Measurements from ENCODE around the gene PIKFYVE.
"Not testable (repeated sequence)": the region's sequence is repeated elsewhere in the genome, so short reads cannot be mapped to it uniquely, and the experiment has no call there.

The PIKFYVE gene

DNA sequence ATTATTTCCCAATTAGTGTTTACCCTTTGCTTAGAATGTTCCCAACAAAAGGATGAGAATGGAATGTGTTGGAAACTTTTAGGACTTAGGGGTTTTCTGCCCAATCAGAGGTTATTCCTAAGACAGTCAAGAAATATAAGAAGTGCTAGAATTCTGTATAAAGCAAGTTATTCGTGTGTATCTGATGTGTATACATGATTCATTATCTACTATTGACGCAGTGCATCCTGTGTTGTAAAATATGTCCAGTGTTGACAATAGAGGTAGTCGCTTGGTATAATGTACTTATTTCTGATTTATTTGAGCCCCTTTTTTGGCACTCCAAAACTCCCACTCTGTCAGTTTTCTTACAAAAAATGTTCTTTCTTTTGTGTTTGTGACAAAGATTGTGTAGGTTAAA lies 881 bp downstream of the PIKFYVE start:
- peaks cover 27% of the 10 kb centered on the region for H3K36me3 ChIP-seq
- H3K27me3 ChIP-seq = no peaks in the 10 kb centered on the region
- H3K9ac ChIP-seq = peak overlapping the region; percentile 90
- peaks cover 39% of the 10 kb centered on the region; the same call in 1 of the 2 replicates for H4K20me1 ChIP-seq
- H3K4me3 ChIP-seq = peak overlapping the region; percentile 82
- peak overlapping the region; percentile 94 for H3K4me2 ChIP-seq
- peaks cover 8% of the 10 kb centered on the region; the same call in 1 of the 2 replicates for H3K9me3 ChIP-seq
- H3K27ac ChIP-seq = peak overlapping the region; percentile 96
- TF ChIP-seq Cebpa-rat (IDR thresholded peaks at IDR 0.05) = no peak
- H3K4me1 ChIP-seq = peaks cover 36% of the 10 kb centered on the region

DNA sequence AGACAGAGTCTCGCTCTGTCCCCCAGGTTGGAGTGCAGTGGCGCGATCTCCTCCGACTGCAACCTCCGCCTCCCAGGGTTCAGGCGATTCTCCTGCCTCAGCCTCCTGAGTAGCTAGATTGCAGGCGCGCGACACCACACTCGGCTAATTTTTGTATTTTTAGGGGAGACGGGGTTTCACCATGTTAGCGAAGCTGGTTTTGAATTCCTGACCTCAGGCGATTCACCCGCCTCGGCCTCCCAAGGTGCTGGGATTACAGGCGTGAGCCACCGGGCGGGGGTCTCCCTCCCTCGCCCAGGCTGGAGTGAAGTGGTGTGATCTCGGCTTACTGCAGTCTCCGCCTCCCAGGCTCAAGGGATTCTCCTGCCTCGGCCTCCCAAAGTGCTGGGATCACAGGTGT lies 1.5 kb downstream of the PIKFYVE start:
- H3K36me3 ChIP-seq = peaks cover 30% of the 10 kb centered on the region
- H3K4me2 ChIP-seq = peak overlapping the region; percentile 94
- peak overlapping the region; percentile 82 for H3K4me3 ChIP-seq
- peaks cover 36% of the 10 kb centered on the region for H3K4me1 ChIP-seq
- peak overlapping the region; percentile 90 for H3K9ac ChIP-seq
- H3K27me3 ChIP-seq, H3K9me3 ChIP-seq: not testable (repeated sequence)
- H3K27ac ChIP-seq = peak overlapping the region; percentile 96
- H4K20me1 ChIP-seq = peaks cover 43% of the 10 kb centered on the region; the same call in 1 of the 2 replicates

DNA sequence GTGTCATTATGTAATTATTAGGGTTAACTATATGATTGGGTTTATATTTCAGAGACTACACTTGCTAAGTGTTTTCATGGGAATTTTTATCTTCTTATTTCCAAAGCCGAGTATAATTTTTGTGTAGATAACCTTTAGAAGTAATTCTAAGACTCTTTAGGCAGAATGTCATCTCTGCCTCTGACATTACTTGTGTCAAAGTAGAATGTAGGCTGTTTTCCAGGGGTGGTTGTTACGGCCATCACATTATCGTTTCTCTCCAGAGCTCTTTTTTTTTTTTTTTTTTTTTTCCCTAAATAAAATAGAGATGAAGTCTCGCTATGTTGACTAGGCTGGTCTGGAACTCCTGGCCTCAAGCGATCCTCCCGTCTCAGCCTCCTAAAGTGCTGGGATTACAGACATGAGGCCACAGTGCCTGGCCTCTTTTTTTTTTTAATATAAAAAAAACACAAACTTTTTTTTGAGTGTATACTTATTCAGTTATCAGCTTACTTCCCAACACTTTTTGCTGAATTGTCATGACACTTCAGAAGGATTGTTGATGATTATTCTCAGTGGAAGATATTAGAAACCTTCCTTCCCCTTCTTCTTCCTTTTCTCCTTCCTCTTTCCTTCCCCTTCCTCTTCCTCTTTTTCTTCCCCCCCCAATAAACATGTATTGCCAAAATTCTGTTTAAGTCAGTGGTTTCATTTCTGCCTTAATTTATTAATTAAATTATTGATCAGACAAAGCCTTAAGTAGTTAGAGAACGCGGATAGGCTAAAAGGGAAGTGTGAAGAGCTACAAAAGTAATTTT lies 2.3 kb downstream of the PIKFYVE start:
- peak overlapping the region; percentile 94 for H3K4me2 ChIP-seq
- peaks cover 49% of the 10 kb centered on the region for H4K20me1 ChIP-seq

DNA sequence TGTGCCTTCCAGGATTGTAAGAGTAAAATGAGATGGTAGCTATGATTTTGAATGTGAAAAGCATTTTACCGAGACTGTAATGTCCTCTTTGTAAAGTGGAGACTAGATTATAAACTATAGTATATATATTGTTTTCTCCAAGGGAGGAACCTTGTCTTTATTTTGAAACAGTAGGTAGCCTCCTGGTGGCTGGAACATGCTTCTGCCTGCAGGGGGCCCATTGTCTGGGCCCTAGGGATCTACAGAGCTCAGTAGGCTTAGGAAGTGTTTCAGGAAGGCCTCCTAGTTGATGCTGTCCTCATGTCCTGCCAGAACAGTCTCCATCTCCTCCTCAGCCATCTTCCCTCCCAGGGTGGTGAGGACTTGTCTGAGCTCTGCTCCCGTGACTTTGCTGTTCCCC lies 3.0 kb downstream of the PIKFYVE start:
- Histone ChIP-seq H3K4me3 (no peak overlapping the region; the same call in 1 of the 2 replicates), H3K36me3 (peaks cover 44% of the 10 kb centered on the region), H3K27ac (0 out of 2 replicates have a peak overlapping the region, but pooled peaks have one; percentile 96), H3K4me1 (peaks cover 36% of the 10 kb centered on the region), H3K4me2 (peak overlapping the region; percentile 94), H3K27me3 (no peaks in the 10 kb centered on the region), H3K9me3 (no peaks in the 10 kb centered on the region), H3K9ac (no peak overlapping the region), H4K20me1 (peaks cover 56% of the 10 kb centered on the region)
- no peak for TF ChIP-seq Cebpa-rat (IDR thresholded peaks at IDR 0.05)

More for the DNA sequence above, 2.3 kb downstream of the PIKFYVE start:
- Histone ChIP-seq H3K27ac (peak overlapping the region; percentile 96; the same call in 1 of the 2 replicates), H3K4me3 (peak overlapping the region; percentile 82; the same call in 1 of the 2 replicates), H3K9me3 (no peaks in the 10 kb centered on the region), H3K27me3 (no peaks in the 10 kb centered on the region), H3K9ac (no peak overlapping the region), H3K36me3 (peaks cover 36% of the 10 kb centered on the region), H3K4me1 (peaks cover 36% of the 10 kb centered on the region)
- TF ChIP-seq Cebpa-rat (IDR thresholded peaks at IDR 0.05) = no peak

DNA sequence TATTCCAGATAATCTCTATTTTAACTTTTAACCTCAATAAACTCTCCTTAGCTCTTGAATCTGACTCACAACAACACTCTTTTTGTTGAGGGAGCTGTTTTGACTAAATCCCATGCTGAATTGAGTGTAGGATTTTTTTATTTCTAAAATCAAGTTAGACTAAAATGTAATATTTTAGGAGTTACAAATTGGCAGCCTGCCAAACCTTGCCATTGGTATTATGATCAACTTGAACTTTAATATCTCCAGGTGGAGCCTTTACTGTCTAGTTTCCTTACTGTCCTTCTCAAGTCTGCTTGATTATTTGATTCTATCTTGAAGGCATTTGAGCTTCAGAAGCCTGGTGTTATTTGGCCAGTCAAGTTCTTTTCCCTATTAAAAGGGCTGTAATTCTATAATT lies 8.7 kb downstream of the PIKFYVE start:
- Histone ChIP-seq H3K4me2 (no peak overlapping the region), H3K36me3 (peaks cover 92% of the 10 kb centered on the region), H4K20me1 (peaks cover 76% of the 10 kb centered on the region), H3K27me3 (no peaks in the 10 kb centered on the region), H3K27ac (no peak overlapping the region), H3K9ac (no peak overlapping the region), H3K9me3 (peaks cover 18% of the 10 kb centered on the region), H3K4me3 (no peak overlapping the region), H3K4me1 (no peaks in the 10 kb centered on the region)
- no peak for TF ChIP-seq Cebpa-rat (IDR thresholded peaks at IDR 0.05)

DNA sequence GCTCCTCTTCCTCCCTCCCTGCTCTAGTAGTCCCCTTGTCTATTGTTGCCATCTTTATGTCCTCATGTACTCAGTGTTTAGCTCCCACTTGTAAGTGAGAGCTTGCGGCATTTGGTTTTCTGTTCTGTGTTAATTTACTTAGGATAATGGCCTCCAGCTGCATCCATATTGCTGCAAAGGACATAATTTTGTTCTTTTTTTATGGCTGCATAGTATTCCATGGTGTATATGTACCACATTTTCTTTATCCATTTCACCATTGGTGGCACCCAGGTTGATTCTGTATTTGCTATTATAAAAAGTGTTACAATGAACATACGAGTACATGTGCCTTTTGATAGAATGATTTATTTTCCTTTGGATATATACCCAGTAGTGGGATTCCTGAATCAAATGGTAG lies 12.5 kb downstream of the PIKFYVE start:
- Histone ChIP-seq H3K27me3 (no peaks in the 10 kb centered on the region), H3K4me2 (no peak overlapping the region), H4K20me1 (peaks cover 88% of the 10 kb centered on the region), H3K4me3 (no peak overlapping the region), H3K4me1 (no peaks in the 10 kb centered on the region), H3K9ac (no peak overlapping the region), H3K36me3 (peaks cover 100% of the 10 kb centered on the region), H3K27ac (no peak overlapping the region), H3K9me3 (peaks cover 18% of the 10 kb centered on the region)
- TF ChIP-seq Cebpa-rat (IDR thresholded peaks at IDR 0.05) = no peak

DNA sequence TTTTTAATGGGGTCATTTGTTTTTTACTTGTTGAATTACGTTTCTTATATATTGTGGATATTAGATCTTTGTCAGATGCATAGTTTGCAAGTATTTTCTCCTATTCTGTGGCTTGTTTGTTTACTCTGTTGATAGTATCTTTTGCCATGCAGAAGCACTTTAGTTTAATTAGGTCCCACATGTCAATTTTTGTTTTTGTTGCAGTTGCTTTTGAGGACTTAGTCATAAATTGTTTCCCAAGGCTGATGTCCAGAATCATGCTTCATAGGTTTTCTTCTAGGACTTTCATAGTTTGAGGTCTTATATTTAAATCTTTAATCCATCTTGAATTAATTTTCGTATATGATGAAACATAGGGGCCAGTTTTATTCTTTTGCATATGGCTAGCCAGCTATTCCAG lies 13.2 kb downstream of the PIKFYVE start:
- Histone ChIP-seq H4K20me1 (peaks cover 85% of the 10 kb centered on the region; the same call in 1 of the 2 replicates), H3K4me3 (no peak overlapping the region), H3K27ac (no peak overlapping the region), H3K27me3 (no peaks in the 10 kb centered on the region), H3K4me2 (no peak overlapping the region), H3K9me3 (peaks cover 18% of the 10 kb centered on the region), H3K4me1 (no peaks in the 10 kb centered on the region), H3K9ac (no peak overlapping the region), H3K36me3 (peaks cover 98% of the 10 kb centered on the region)
- TF ChIP-seq Cebpa-rat (IDR thresholded peaks at IDR 0.05) = no peak

DNA sequence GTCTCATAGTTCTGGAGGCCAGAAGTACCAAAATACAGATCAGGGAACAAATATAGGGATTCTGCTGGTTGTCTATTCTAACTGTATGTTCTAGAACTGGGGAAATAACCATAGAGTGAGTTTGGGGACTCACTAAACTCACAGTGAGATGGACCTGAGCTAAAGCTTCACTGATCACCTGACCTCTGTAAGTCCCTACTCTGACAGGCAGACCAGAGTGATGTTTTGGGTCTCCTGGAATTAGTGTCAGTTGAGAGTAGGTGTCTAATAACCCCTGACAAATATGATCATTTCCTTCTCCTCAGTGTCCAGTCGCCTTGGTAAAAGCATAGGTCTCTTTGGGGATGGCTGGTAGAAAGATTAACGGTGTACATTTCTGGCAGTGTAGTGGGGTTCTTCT lies 14.2 kb downstream of the PIKFYVE start:
- TF ChIP-seq Cebpa-rat (IDR thresholded peaks at IDR 0.05) = no peak
- Histone ChIP-seq H3K9me3 (peaks cover 18% of the 10 kb centered on the region), H3K36me3 (peaks cover 98% of the 10 kb centered on the region), H3K27me3 (no peaks in the 10 kb centered on the region), H3K4me3 (no peak overlapping the region), H3K9ac (no peak overlapping the region), H3K4me2 (no peak overlapping the region), H4K20me1 (peaks cover 84% of the 10 kb centered on the region; the same call in 1 of the 2 replicates), H3K4me1 (peaks cover under 1% of the 10 kb centered on the region; the same call in 1 of the 2 replicates), H3K27ac (no peak overlapping the region)

DNA sequence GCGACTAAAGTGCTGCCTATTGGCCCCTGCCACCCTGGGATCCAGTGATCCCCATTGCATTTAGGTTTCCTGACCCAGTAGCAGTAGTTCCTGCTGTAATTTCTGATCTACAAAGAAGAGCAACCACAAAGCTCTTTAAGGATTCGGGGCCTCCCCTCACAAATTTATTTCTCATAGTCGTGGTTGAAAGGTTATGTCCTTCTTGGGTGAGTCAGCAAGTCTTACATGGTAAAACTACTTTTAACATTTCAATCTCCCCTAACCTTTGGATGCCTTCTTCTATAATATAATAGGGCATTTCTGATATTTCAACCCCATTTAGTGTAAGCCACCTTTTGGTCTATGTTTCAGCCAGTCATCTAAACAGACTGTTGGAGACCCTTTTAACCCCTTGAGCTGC lies 14.9 kb downstream of the PIKFYVE start:
- Histone ChIP-seq H3K4me2 (no peak overlapping the region), H4K20me1 (peaks cover 84% of the 10 kb centered on the region; the same call in 1 of the 2 replicates), H3K36me3 (peaks cover 97% of the 10 kb centered on the region), H3K9me3 (peaks cover 18% of the 10 kb centered on the region), H3K9ac (no peak overlapping the region), H3K4me3 (no peak overlapping the region), H3K27me3 (no peaks in the 10 kb centered on the region), H3K4me1 (peaks cover 8% of the 10 kb centered on the region), H3K27ac (no peak overlapping the region)
- no peak for TF ChIP-seq Cebpa-rat (IDR thresholded peaks at IDR 0.05)

DNA sequence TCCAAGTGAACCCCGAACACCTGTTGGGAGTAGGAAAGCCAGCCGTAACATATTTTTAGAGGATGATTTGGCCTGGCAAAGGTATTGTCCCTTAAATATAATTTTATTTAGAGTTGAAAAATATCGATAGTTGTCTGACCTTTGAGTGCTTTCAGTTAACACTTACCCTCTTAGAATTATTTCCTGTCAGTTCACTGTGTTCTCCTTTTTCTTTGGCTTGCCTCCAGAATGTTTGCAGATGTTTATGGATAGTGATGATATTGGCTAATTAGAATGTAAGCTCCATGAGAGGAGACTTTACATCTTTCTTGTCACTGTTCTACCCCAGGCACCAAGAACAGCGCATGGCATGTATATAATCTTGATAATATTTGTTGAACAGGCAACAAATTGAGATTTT lies 19.8 kb downstream of the PIKFYVE start:
- H4K20me1 ChIP-seq = peaks cover 54% of the 10 kb centered on the region; the same call in 1 of the 2 replicates
- no peak overlapping the region for H3K4me3 ChIP-seq
- H3K9ac ChIP-seq = no peak overlapping the region
- peaks cover 96% of the 10 kb centered on the region for H3K36me3 ChIP-seq
- no peaks in the 10 kb centered on the region for H3K27me3 ChIP-seq
- peaks cover 21% of the 10 kb centered on the region for H3K9me3 ChIP-seq
- 0 out of 2 replicates have a peak overlapping the region, but pooled peaks have one; percentile 21 for H3K4me2 ChIP-seq
- TF ChIP-seq Cebpa-rat (IDR thresholded peaks at IDR 0.05) = no peak
- H3K4me1 ChIP-seq = peaks cover 10% of the 10 kb centered on the region
- H3K27ac ChIP-seq = no peak overlapping the region

All from BLaER1 (cell line).